ENCODE data around the gene USP10.

USP10 gene

GRCh38 chr16:84818133-84818532, 118.3 kb downstream of the USP10 start:
- in situ Hi-C loops (cut with HindIII; ENCODE audit: low sequenced_read_pairs): no loop called here

GRCh38 chr16:84818989-84819643, 119.3 kb downstream of the USP10 start:
- in situ Hi-C loops (cut with HindIII; ENCODE audit: low sequenced_read_pairs): no loop called here

- in situ Hi-C loops (cut with HindIII; ENCODE audit: low sequenced_read_pairs): no loop called here
Measured at GRCh38 chr16:84819644-84820304, 120.0 kb downstream of the USP10 start, which contains the start of gene CRISPLD2. Gene CRISPLD2 (plus strand): TSS chr16:84819985. CDS start chr16:84838496, 18,511 bp downstream.

GRCh38 chr16:84820305-84820684, 120.5 kb downstream of the USP10 start:
- in situ Hi-C loops (cut with HindIII; ENCODE audit: low sequenced_read_pairs): no loop called here

GRCh38 chr16:84820771-84821170, 121.0 kb downstream of the USP10 start:
- in situ Hi-C loops (cut with HindIII; ENCODE audit: low sequenced_read_pairs): no loop called here

- in situ Hi-C loops (cut with HindIII; ENCODE audit: low sequenced_read_pairs): no loop called here
Measured at GRCh38 chr16:84821179-84821578, 121.4 kb downstream of the USP10 start.

GRCh38 chr16:84821728-84822689, 122.2 kb downstream of the USP10 start:
- in situ Hi-C loops (cut with HindIII; ENCODE audit: low sequenced_read_pairs): no loop called here

- in situ Hi-C loops (cut with HindIII; ENCODE audit: low sequenced_read_pairs): no loop called here
Measured at GRCh38 chr16:84822990-84823389, 123.2 kb downstream of the USP10 start.

- in situ Hi-C loops (cut with HindIII; ENCODE audit: low sequenced_read_pairs): no loop called here
Measured at GRCh38 chr16:84823484-84823883, 123.7 kb downstream of the USP10 start.

- in situ Hi-C loops (cut with HindIII; ENCODE audit: low sequenced_read_pairs): no loop called here
Measured at GRCh38 chr16:84823926-84824325, 124.1 kb downstream of the USP10 start.

GRCh38 chr16:84825896-84826557, 126.2 kb downstream of the USP10 start:
- in situ Hi-C loops (cut with HindIII; ENCODE audit: low sequenced_read_pairs): no loop called here

GRCh38 chr16:84826558-84826941, 126.8 kb downstream of the USP10 start:
- in situ Hi-C loops (cut with HindIII; ENCODE audit: low sequenced_read_pairs): no loop called here

GRCh38 chr16:84827131-84827574, 127.4 kb downstream of the USP10 start:
- in situ Hi-C loops (cut with HindIII; ENCODE audit: low sequenced_read_pairs): no loop called here

GRCh38 chr16:84827897-84828296, 128.1 kb downstream of the USP10 start:
- in situ Hi-C loops (cut with HindIII; ENCODE audit: low sequenced_read_pairs): no loop called here

GRCh38 chr16:84828322-84828721, 128.5 kb downstream of the USP10 start:
- in situ Hi-C loops (cut with HindIII; ENCODE audit: low sequenced_read_pairs): no loop called here
